Transverse colon (tissue), 4 donors: ENCODE data around the gene OLFML3. TPM values are rescaled to one million over a fixed set of nuclear protein-coding genes. Genes with fewer than 3 reads are reported as not detected.
A peak's percentile ranks its signal among the peaks of the same experiment; 100 is the strongest.

Experiments
- DNase-seq: peaks from one replicate; pipeline ENCODE4 v3.0.0-alpha.2; 2019
- H3K27ac ChIP-seq, 4 donors: fragments of 200-600 bp; sonication (generic); 2 replicates each; pipeline ENCODE4 v1.5.1; 2016 to 2018; ENCODE audit warnings: inconsistent platforms in 4 of 4
- H3K27me3 ChIP-seq: fragments of 200-600 bp; sonication (generic); 2 replicates; pipeline ENCODE4 v1.5.1; 2017; ENCODE audit warnings: inconsistent platforms
- H3K36me3 ChIP-seq, 4 donors: fragments of 200-600 bp; sonication (generic); 2 replicates each; pipeline ENCODE4 v1.5.1; 2017 to 2019; ENCODE audit warnings: inconsistent platforms in 4 of 4
- H3K4me1 ChIP-seq, 4 donors: fragments of 200-600 bp; sonication (generic); 2 replicates each; pipeline ENCODE4 v1.5.1; 2017 to 2020; ENCODE audit warnings: inconsistent platforms in 4 of 4
- H3K4me3 ChIP-seq, 4 donors: fragments of 200-600 bp; sonication (generic); 1 replicate in 1 of 4; 2 replicates in 3 of 4; pipeline versions ENCODE4 v1.5.1 to v1.6.1; 2017 to 2019; ENCODE audit warnings: inconsistent platforms in 4 of 4
- H3K9me3 ChIP-seq, 2 donors: fragments of 200-600 bp; sonication (generic); 2 replicates each; pipeline ENCODE4 v1.5.1; 2017 to 2019; ENCODE audit warnings: inconsistent platforms in 2 of 2
- CTCF ChIP-seq, 5 experiments: fragments of 200-600 bp in 3 of 5; fragments of 450-650 bp in 2 of 5; sonication (generic) in 3 of 5; IDR thresholded peaks; 1 replicate in 2 of 5; 2 replicates in 3 of 5; pipeline ENCODE4 v1.5.1; 2016 to 2017; ENCODE audit warnings: antibody characterized with exemption in 5 of 5, inconsistent platforms in 3 of 5, mild to moderate bottlenecking in 2 of 5, moderate library complexity in 1 of 5
- EP300 ChIP-seq: sonication (generic); formaldehyde crosslinking; IDR thresholded peaks from one replicate; pipeline ENCODE4 v1.6.1; 2017; ENCODE audit warnings: antibody characterized with exemption, low read depth
- POLR2A ChIP-seq: fragments of 450-650 bp; IDR thresholded peaks from one replicate; pipeline ENCODE4 v1.6.1; 2016; ENCODE audit warnings: antibody characterized with exemption, mild to moderate bottlenecking, moderate library complexity
- POLR2AphosphoS5 ChIP-seq, 3 donors: sonication (generic); formaldehyde crosslinking; IDR thresholded peaks; one replicate each; pipeline ENCODE4 v1.6.1; 2016; ENCODE audit warnings: antibody characterized with exemption in 3 of 3
- WGBS, 2 donors: methylation state at CpG; one replicate each; pipeline ENCODE4 v1.1.5; 2018; ENCODE audit warnings: low coverage in 1 of 2; 5-methylcytosine and 5-hydroxymethylcytosine counted together
- in situ Hi-C, 4 donors: fragments of 200-750 bp; cut with MboI; loops; one replicate each; pipeline versions ENCODE4 v1.15.0 to v1.15.1; 2017; ENCODE audit warnings: low sequenced_read_pairs in 3 of 4, low pct_ligation_motif_present in 1 of 4, low pct_unique_long_range_greater_than_20kb in 1 of 4
- intact Hi-C: fragments of 100-400 bp; cut with DNase I; formaldehyde crosslinking; loops from one replicate; pipeline ENCODE4 v1.15.1; 2023; ENCODE audit warnings: low total_unique reads
- total RNA-seq, 4 donors: library from RNA; depleted of rRNA; stranded (reverse); fragments of >200 nt; gene quantifications; one replicate each; pipeline ENCODE4 v1.1.0, GENCODE V29; 2016

OLFML3 gene
- total RNA-seq, 4 donors from 2014 or later: 15.7 to 29.2 (median 24.3) TPM

GRCh38 chr1:113931451-113931851 is 47.8 kb upstream of the OLFML3 start:
- intact Hi-C loops: no loop called here
- no peaks in the 10 kb centered on the region for H3K36me3 ChIP-seq

GRCh38 chr1:113934006-113934405 is 45.3 kb upstream of the OLFML3 start:
- no peak for DNase-seq
- TF ChIP-seq EP300 (no peak), POLR2AphosphoS5 (IDR thresholded peaks at IDR 0.05) (no peak), POLR2A (no peak), CTCF (IDR thresholded peaks at IDR 0.05) (no peak)
- Histone ChIP-seq H3K27me3 (no peaks in the 10 kb centered on the region), H3K9me3 (no peaks in the 10 kb centered on the region), H3K4me3 (no peak overlapping the region), H3K27ac (no peak overlapping the region), H3K4me1 (peaks cover 26 to 65% (median 36%) of the 10 kb centered on the region in 4 donors), H3K36me3 (no peaks in the 10 kb centered on the region)
- intact Hi-C loops (no loop called here), in situ Hi-C loops (loop anchor here in 1 of 4 donors (25.0 kb wide), 1 partner anchor 97 kb away; no protein-coding TSS in a partner anchor)

More at GRCh38 chr1:113931451-113931851, 47.8 kb upstream of the OLFML3 start:
- TF ChIP-seq POLR2AphosphoS5 (IDR thresholded peaks at IDR 0.05) (no peak), POLR2A (no peak), EP300 (no peak), CTCF (IDR thresholded peaks at IDR 0.05) (no peak)
- in situ Hi-C loops: loop anchor here in 1 of 4 donors (25.0 kb wide), 1 partner anchor 94 kb away; no protein-coding TSS in a partner anchor
- WGBS, 2 donors: 6 to 9% methylated on average over 3 of the region's 3 CpGs
- Histone ChIP-seq H3K4me1 (peaks cover 26 to 52% (median 40%) of the 10 kb centered on the region in 4 donors), H3K4me3 (peak overlapping the region in 2 of 4 donors; percentile 86), H3K9me3 (no peaks in the 10 kb centered on the region), H3K27me3 (no peaks in the 10 kb centered on the region), H3K27ac (peak overlapping the region; percentile 95 to 99 (median 98))
- DNase-seq: no peak

GRCh38 chr1:113934511-113935055 is 44.7 kb upstream of the OLFML3 start:
- in situ Hi-C loops: loop anchor here in 1 of 4 donors (25.0 kb wide), 1 partner anchor 97 kb away; no protein-coding TSS in a partner anchor
- TF ChIP-seq CTCF (IDR thresholded peaks at IDR 0.05) (no peak), POLR2A (no peak), EP300 (no peak), POLR2AphosphoS5 (IDR thresholded peaks at IDR 0.05) (no peak)
- no peak for DNase-seq
- Histone ChIP-seq H3K9me3 (no peaks in the 10 kb centered on the region), H3K4me1 (peaks cover 26 to 71% (median 36%) of the 10 kb centered on the region in 4 donors), H3K4me3 (no peak overlapping the region), H3K27me3 (no peaks in the 10 kb centered on the region), H3K36me3 (no peaks in the 10 kb centered on the region), H3K27ac (no peak overlapping the region)
- intact Hi-C loops: no loop called here
- WGBS, 2 donors: 59 to 91% methylated on average over 3 to 5 of the region's 5 CpGs

GRCh38 chr1:113935176-113935575 is 44.1 kb upstream of the OLFML3 start:
- H3K9me3 ChIP-seq: no peaks in the 10 kb centered on the region
- no peak overlapping the region for H3K4me3 ChIP-seq
- TF ChIP-seq EP300: no peak
- TF ChIP-seq POLR2A: no peak
- no peak for TF ChIP-seq CTCF (IDR thresholded peaks at IDR 0.05)
- TF ChIP-seq POLR2AphosphoS5 (IDR thresholded peaks at IDR 0.05): no peak
- no peaks in the 10 kb centered on the region for H3K27me3 ChIP-seq
- H3K4me1 ChIP-seq: peaks cover 26 to 75% (median 36%) of the 10 kb centered on the region in 4 donors
- WGBS, 2 donors: 95 to 100% methylated on average over 1 of the region's 1 CpG
- in situ Hi-C loops (loop anchor here in 1 of 4 donors (25.0 kb wide), 1 partner anchor 98 kb away; no protein-coding TSS in a partner anchor), intact Hi-C loops (no loop called here)
- no peak for DNase-seq
- H3K36me3 ChIP-seq: no peaks in the 10 kb centered on the region
- H3K27ac ChIP-seq: no peak overlapping the region
